ES-I3 (cell line): ENCODE measurements around the gene NDUFA13.

ENCODE experiments used
- H3K36me3 ChIP-seq: 2 replicates; pipeline ENCODE4 v1.6.1; 2013; ENCODE audit warnings: mild to moderate bottlenecking, low read length, control low read depth, moderate library complexity; ENCODE audit not compliant: insufficient read depth
- H3K4me1 ChIP-seq: 2 replicates; pipeline ENCODE4 v1.6.1; 2013; ENCODE audit warnings: mild to moderate bottlenecking, control low read depth, low read length; ENCODE audit not compliant: insufficient read depth
- H3K9ac ChIP-seq: 2 replicates; pipeline ENCODE4 v1.6.1; 2013; ENCODE audit warnings: low read depth, mild to moderate bottlenecking, low read length, moderate library complexity
- H3K9me3 ChIP-seq: 2 replicates; pipeline ENCODE4 v1.6.1; 2013; ENCODE audit warnings: mild to moderate bottlenecking, low read length, moderate library complexity; ENCODE audit not compliant: control insufficient read depth, insufficient read depth

NDUFA13 gene

GRCh38 chr19:19530423-19530804 is 14.4 kb downstream of the NDUFA13 start:
- H3K36me3 ChIP-seq, result no peaks in the 10 kb centered on the region
- H3K4me1 ChIP-seq, result peaks cover 18% of the 10 kb centered on the region; the same call in 1 of the 2 replicates
- H3K9me3 ChIP-seq, result no peaks in the 10 kb centered on the region
- no peak overlapping the region for H3K9ac ChIP-seq

DNA sequence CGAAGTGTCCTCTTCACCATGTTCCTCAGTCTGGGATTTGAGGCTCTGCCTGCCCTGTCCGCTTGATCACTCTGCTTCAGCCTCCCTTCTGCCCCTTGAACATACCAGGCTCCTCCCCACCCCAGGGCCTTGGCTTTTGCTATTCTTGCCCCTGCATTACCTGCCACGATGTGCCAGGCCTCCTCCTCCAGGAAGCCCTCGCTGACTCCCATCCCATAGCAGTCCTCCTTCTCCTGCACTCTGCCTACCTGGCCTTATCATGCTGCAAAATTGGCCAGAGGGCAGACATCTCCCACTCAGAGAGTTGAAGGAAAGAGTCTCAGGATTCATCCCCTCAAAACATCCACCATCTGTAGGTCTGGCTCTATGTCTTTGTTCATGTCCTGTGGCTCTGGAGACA is 14.9 kb downstream of the NDUFA13 start:
- H3K4me1 ChIP-seq, result peaks cover 18% of the 10 kb centered on the region; the same call in 1 of the 2 replicates
- H3K9me3 ChIP-seq, result no peaks in the 10 kb centered on the region
- H3K9ac ChIP-seq, result no peak overlapping the region
- H3K36me3 ChIP-seq, result no peaks in the 10 kb centered on the region

- Histone ChIP-seq H3K4me1 (peaks cover 15% of the 10 kb centered on the region; the same call in 1 of the 2 replicates), H3K36me3 (no peaks in the 10 kb centered on the region), H3K9ac (no peak overlapping the region), H3K9me3 (no peaks in the 10 kb centered on the region)
Measured at GRCh38 chr19:19531951-19532805, 16.2 kb downstream of the NDUFA13 start.

DNA sequence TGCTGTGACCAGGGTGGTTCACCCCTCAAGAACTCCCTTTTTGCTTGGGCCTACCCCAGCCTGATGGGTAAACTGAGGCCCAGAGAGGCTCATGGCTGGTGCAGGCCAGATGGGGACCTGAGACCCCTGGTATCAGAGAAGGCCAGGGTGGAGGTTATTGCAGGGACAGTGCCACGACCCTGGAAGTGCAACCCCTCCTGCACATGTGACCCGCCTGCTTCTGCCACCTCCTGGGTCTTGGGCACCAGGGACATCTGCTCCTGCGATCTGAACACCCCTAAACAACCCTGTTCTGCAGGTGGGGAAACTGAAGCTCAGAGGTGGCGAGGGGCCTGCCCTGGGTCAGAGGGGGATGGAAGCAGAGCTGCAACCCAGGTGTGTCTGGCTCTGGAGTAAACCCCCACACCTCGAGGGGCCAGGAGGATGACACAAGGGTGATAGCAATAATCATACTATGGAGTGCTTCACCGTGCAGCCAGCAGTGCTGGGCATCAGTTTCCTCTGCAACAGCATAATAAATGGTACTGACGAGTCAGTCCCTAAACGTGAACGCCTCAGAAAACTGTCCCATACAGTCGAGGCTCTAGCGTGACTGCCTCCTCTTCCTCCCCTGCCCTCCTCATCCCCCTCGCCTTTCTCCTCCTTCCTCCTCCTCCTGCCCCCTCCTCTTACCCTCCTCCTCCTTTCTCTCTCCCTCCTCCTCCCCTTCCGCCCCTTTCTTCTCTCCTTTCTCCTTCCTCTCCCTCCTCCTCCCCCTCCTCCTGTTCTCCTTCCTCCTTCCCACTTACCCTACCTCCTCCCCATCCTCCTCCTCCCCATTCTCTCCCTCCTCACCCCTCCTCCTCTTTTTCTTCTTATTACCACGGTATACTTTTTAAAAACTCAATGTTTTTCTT is 17.0 kb downstream of the NDUFA13 start:
- Histone ChIP-seq H3K9ac (no peak overlapping the region), H3K4me1 (peaks cover 15% of the 10 kb centered on the region; the same call in 1 of the 2 replicates), H3K36me3 (no peaks in the 10 kb centered on the region), H3K9me3 (no peaks in the 10 kb centered on the region)

GRCh38 chr19:19533841-19534240 is 17.8 kb downstream of the NDUFA13 start:
- Histone ChIP-seq H3K9me3 (no peaks in the 10 kb centered on the region), H3K36me3 (no peaks in the 10 kb centered on the region), H3K4me1 (peaks cover 15% of the 10 kb centered on the region; the same call in 1 of the 2 replicates)

DNA sequence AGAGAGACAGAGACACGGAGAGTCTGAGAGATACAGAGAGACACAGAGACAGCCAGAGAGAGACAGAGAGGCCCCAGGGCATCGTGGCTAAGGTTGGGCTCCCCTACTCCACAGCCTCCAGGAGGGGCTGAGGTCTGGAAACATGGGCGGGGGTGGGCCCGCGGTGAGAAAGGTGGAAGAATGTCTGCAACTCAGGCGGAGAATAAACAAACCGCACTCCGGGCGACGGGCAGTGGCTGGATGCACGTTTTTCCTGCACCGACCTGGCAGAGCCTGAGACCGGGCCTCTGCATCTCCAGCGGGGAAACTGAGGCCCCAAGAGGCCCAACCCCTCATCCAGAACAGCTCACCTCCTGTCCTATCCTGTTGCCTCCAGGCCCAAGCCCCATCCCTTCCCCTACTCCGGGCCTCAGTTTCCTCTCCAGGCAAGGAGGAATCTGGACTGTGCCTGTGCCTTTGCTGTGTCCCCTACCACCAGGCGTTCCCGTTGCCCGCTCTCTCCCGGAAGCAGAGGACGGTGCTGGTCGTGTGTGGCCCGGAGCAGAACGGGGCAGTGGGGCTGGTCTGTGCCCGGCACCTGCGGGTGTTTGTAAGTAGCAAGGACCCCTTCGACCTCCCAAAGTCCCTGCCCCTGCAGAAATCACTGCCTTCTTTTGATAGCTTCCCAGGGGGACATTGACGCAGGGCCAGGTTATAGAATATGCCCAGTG is 18.7 kb downstream of the NDUFA13 start:
- Histone ChIP-seq H3K9ac (no peak overlapping the region), H3K4me1 (peaks cover 11% of the 10 kb centered on the region; the same call in 1 of the 2 replicates), H3K36me3 (no peaks in the 10 kb centered on the region)

More at GRCh38 chr19:19533841-19534240, 17.8 kb downstream of the NDUFA13 start:
- no peak overlapping the region for H3K9ac ChIP-seq

GRCh38 chr19:19535311-19536191 is 19.5 kb downstream of the NDUFA13 start:
- no peak overlapping the region for H3K9ac ChIP-seq
- peaks cover 4% of the 10 kb centered on the region; the same call in 1 of the 2 replicates for H3K4me1 ChIP-seq
- no peaks in the 10 kb centered on the region for H3K36me3 ChIP-seq
- H3K9me3 ChIP-seq, result no peaks in the 10 kb centered on the region

More for the DNA sequence above, 18.7 kb downstream of the NDUFA13 start:
- H3K9me3 ChIP-seq, result no peaks in the 10 kb centered on the region

GRCh38 chr19:19537075-19538048 is 21.3 kb downstream of the NDUFA13 start:
- H3K4me1 ChIP-seq, result peaks cover 2% of the 10 kb centered on the region; the same call in 1 of the 2 replicates
- H3K9ac ChIP-seq, result peak overlapping the region; percentile 62; the same call in 1 of the 2 replicates
- no peaks in the 10 kb centered on the region for H3K9me3 ChIP-seq
- H3K36me3 ChIP-seq, result no peaks in the 10 kb centered on the region

GRCh38 chr19:19538061-19538784 is 22.2 kb downstream of the NDUFA13 start, which contains the start of gene CILP2:
CILP2 (plus strand) TSS chr19:19538265; CDS start chr19:19538350, 85 bp downstream.
- H3K9me3 ChIP-seq, result no peaks in the 10 kb centered on the region
- peak within 1 kb of the TSS; percentile 62; the same call in 1 of the 2 replicates for H3K9ac ChIP-seq
- peaks cover 2% of the 10 kb centered on the region; the same call in 1 of the 2 replicates for H3K4me1 ChIP-seq
- no peaks in the 10 kb centered on the region for H3K36me3 ChIP-seq

- Histone ChIP-seq H3K9ac (peak overlapping the region; percentile 62; the same call in 1 of the 2 replicates), H3K9me3 (no peaks in the 10 kb centered on the region), H3K36me3 (no peaks in the 10 kb centered on the region), H3K4me1 (0 out of 2 replicates have a peak, but pooled peaks cover 2% of the 10 kb centered on the region)
Measured at GRCh38 chr19:19538785-19539166, 22.8 kb downstream of the NDUFA13 start.

- Histone ChIP-seq H3K36me3 (no peaks in the 10 kb centered on the region), H3K9ac (peak overlapping the region; percentile 10; the same call in 1 of the 2 replicates), H3K4me1 (0 out of 2 replicates have a peak, but pooled peaks cover 2% of the 10 kb centered on the region), H3K9me3 (no peaks in the 10 kb centered on the region)
Measured at GRCh38 chr19:19539698-19540063, 23.7 kb downstream of the NDUFA13 start.
